ENCODE data around the gene MAD1L1.
"Not testable (repeated sequence)": the region's sequence is repeated elsewhere in the genome, so short reads cannot be mapped to it uniquely, and the experiment has no call there.

The MAD1L1 gene

DNA sequence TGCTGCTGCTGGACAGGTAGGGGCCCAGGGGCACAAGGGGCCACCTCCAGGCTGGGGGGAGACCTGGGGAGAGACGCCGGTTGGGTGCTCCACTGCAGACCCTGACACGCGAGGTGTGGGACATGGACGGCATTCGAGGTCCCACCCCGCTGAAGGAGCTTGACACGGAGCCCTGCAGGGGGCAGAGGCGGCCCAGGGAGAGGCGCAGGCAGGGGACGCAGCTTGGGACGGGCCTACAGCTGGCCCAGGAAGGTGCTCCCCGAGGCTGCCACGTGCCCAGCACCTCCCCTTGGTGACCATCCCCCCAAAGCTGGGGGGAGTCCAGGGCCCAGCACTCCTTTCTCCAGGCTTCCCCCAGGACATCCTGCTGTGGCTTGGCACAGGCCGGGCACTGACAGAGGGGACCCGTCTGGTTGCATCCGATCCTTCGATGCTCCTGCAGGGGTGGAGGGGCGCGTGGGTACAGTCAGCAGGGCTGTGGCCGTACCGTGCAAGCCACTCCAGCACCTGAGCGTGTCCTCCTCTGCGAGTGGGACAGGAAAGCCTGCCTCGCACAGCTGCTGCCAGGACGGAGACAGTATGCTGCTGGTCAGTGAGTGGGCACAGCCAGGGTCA lies 388.3 kb downstream of the MAD1L1 start:
- no peak overlapping the region for H3K4me3 ChIP-seq (ENCODE audit: control insufficient read depth, low read depth, low read length)
- TF ChIP-seq, protein P1, sequence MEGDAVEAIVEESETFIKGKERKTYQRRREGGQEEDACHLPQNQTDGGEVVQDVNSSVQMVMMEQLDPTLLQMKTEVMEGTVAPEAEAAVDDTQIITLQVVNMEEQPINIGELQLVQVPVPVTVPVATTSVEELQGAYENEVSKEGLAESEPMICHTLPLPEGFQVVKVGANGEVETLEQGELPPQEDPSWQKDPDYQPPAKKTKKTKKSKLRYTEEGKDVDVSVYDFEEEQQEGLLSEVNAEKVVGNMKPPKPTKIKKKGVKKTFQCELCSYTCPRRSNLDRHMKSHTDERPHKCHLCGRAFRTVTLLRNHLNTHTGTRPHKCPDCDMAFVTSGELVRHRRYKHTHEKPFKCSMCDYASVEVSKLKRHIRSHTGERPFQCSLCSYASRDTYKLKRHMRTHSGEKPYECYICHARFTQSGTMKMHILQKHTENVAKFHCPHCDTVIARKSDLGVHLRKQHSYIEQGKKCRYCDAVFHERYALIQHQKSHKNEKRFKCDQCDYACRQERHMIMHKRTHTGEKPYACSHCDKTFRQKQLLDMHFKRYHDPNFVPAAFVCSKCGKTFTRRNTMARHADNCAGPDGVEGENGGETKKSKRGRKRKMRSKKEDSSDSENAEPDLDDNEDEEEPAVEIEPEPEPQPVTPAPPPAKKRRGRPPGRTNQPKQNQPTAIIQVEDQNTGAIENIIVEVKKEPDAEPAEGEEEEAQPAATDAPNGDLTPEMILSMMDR (conservative IDR thresholded peaks at IDR 0.05; ENCODE audit: control insufficient read depth, insufficient read depth, low read depth, low read length) = no peak
- DNase-seq (ENCODE audit: low read depth) = no peak

DNA sequence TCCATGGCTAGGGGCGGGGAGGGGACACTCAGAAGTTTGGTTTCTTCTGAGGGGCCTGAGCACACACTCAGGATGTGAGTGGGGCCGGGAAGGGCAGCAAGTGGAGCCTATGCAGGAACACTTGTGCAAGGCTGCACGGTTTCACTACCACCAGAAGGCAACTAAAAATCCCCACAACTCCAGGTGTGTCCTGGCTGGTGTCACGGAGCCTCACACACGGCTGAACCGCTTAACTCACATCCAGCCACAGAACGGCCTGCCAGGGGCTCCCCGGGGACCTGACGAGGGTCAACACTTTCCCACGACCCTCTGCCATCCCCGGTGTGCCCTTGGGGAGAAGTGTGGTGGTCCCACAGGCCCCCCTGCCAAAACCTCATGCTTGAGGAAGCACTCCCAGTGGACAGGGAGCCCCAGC lies 388.8 kb downstream of the MAD1L1 start:
- TF ChIP-seq, protein P1 (conservative IDR thresholded peaks at IDR 0.05; ENCODE audit: control insufficient read depth, insufficient read depth, low read depth, low read length) = no peak
- H3K4me3 ChIP-seq (ENCODE audit: control insufficient read depth, low read depth, low read length) = no peak overlapping the region
- DNase-seq (ENCODE audit: low read depth) = no peak

DNA sequence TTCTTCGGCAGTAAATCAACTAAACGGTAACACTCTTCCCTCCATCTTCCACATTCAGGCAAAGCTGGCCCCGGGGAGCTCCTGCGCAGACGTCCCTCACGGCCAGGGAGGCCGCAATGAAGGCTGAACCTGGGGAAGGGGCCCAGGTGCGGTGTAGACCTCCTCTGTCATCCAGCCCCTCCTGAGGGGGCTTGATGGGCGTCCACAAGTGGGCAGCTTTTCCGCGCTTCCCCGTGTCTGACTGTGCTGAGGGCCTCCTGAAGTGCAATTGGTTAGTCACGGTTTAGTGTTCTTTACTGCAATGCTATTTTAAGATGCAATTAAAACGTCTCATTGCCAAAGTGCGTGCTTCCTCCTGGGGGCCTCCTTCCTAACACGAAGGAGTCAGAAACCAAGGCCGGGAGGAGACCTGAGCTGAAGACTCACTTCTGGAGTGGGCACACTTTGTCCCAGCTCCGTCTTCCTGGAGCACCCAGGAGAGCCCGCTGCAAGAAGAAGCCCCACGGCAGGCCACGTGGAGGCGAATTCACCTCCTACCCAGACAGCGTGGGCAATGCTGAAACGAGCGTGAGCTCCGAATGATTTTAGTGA lies 389.4 kb downstream of the MAD1L1 start:
- no peak for DNase-seq (ENCODE audit: low read depth)
- TF ChIP-seq, protein P1 (conservative IDR thresholded peaks at IDR 0.05; ENCODE audit: control insufficient read depth, insufficient read depth, low read depth, low read length) = no peak
- no peak overlapping the region for H3K4me3 ChIP-seq (ENCODE audit: control insufficient read depth, low read depth, low read length)

DNA sequence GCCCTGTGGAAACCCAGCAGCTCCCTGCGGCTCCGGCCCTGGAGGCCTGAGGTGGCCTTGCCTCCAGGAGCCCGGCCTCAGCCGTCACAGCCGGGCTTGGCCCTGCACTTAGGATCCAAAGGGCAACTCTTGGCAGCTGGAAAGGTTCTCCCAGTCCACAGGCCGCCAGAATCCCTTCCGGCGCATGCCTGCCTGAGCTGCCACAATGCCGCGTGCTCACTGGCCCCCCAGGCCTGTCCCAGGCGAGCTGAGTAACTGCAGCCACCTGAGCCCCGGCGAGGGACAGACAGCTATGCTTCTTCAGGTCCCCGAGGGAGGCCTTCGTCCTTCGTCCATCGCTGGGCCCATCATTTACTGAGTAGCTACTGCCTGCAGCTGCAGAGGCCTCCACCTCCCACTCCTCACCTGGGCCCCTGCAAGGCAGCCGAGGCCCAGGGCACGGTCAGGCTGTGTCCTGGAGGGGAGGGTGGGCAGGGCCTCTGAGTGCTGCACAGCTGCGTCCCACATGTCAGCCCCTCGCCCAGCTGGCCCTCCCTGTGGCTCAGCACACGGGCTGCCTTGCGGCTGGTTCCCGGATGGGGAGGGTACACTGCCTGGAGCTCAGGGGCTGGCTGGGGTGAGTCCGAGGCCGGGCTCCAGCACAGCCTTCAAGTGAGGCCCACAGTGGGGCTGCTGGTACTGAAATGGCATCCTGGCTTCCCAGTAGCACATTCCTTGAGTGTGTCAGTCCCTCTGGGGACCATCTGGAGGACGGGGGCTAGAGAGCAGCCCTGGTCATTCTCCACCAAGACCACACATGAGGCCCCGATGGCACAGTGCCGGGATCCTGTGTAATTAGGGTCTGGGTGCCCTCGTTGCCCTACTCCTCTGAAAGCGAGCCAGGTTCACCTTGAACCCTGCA lies 390.2 kb downstream of the MAD1L1 start:
- DNase-seq (ENCODE audit: low read depth) = no peak
- TF ChIP-seq, protein P1 (conservative IDR thresholded peaks at IDR 0.05; ENCODE audit: control insufficient read depth, insufficient read depth, low read depth, low read length) = no peak
- no peak overlapping the region for H3K4me3 ChIP-seq (ENCODE audit: control insufficient read depth, low read depth, low read length)

DNA sequence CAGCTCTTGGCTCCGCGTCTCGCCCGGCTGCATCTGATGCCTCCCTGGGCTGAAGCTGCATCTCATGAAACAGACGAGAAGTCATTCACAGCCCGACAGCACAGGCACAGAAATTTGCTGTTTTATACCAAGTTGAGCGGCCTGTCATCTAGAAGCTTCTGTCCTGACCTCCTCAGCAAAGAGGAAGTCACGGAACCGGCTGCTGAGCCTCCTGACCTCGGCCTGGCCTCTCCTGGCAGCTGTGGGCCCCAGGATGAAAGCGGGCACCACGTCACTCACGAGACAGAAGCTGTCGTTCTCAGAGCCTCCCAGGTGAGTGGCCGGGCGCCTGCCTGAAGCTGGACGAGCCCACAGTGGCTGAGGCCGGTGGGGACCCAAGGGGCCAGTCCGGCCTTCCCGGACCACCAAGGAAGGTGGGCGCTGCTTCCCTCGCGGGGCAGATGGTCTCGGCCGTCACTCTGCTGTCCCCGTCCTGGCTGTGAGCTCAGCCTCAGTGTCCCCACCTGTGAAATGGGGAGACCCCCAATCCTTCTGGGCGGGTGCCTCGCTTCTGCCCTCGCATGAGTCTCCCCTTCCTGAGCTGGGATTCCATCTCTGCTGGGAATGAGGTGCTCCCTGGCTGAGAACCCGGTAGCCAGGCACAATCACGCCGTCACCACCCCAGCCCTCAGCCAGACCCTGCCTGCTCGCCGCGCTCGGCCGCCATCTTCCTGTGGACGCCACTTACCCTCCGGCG lies 391.3 kb downstream of the MAD1L1 start:
- H3K4me3 ChIP-seq (ENCODE audit: control insufficient read depth, low read depth, low read length); DNase-seq (ENCODE audit: low read depth): not testable (repeated sequence)

DNA sequence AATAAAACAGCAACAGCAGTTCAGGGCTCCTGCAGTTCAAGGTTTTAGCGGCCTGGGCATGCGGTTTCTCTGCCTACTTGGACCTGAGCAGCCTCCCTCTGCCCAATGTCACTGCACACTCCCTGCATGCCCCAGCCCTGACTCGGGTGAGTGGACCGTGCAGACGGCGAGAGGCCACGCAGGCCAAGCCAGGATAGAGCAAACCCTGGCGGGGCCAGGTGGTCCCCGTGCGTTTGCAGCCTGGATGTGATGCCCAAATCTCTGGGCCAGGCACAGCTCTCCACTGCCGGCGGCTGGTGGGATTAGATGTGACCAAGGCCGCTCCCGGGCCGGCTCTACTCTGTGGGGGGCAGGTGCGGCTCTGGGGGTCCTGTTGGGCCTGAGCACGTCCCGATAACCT lies 392.0 kb downstream of the MAD1L1 start:
- not testable (repeated sequence) for DNase-seq (ENCODE audit: low read depth); H3K4me3 ChIP-seq (ENCODE audit: control insufficient read depth, low read depth, low read length)

DNA sequence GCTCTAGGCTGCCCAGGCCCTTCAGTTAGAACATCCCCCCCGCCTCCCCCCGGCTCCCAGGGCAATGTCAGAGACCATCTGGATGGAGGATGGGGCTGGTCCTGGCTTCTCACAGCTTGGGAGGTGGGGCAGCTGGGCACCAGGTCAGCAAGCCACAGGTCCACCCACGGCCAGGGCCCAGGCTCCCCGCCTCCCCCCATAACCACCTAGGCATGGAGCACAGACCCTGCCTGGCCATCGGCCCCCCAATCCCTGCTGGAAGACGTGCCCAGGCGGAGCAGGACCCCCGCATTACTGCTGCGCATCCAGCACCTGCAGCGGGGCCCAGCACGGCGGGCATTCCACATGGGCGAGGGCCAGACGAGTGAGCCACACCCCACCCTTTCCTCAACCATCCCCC lies 393.0 kb downstream of the MAD1L1 start:
- DNase-seq (ENCODE audit: low read depth) = no peak

DNA sequence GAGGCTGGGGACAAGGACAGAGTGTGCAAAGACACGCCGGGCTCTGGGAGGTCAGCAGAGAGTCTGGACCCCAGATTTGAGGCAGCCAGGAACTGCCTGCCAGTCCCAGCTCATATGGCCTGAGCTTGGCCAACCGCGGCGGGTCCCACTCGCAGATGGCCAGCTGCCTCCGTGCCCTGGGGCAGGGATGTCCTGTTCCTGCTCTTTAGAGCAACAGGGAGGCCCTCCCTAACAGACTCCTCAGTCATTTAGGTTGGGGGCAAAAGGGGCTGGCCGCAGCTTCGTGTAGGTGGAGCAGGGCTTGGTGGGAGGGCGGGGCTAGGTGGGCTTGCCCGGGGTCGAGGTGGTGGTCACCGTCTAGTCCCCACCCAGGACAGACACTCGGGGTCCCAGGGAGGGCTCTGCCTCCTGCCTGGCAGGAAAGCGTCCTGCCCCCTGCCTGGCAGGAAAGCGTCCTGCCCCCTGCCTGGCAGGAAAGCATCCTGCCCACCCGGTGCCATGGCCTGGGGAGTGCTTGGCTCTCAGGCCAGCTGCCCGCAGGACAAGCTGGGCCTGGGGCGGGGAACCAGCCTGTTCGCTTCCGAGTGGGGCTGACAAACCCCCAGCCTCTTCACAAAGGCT lies 393.7 kb downstream of the MAD1L1 start:
- not testable (repeated sequence) for H3K4me3 ChIP-seq (ENCODE audit: control insufficient read depth, low read depth, low read length); DNase-seq (ENCODE audit: low read depth)

More for the DNA sequence above, 393.0 kb downstream of the MAD1L1 start:
- TF ChIP-seq, protein P1 (conservative IDR thresholded peaks at IDR 0.05; ENCODE audit: control insufficient read depth, insufficient read depth, low read depth, low read length) = no peak
- no peak overlapping the region for H3K4me3 ChIP-seq (ENCODE audit: control insufficient read depth, low read depth, low read length)

DNA sequence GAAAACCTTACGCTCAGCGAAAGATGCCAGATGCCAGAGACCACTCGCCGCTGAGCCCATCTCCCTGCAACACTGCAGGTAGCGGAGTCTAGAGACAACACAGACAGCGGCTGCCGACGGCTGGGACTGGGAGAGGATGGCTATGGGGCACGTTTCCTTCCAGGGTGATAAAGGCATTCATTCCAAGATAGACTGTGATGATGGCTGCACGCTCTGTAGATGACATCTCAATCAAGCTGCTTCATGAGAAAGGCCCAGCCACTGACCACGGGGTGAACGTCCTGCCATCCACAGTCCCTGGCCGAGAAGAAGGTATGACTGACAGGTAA lies 394.2 kb downstream of the MAD1L1 start:
- not testable (repeated sequence) for H3K4me3 ChIP-seq (ENCODE audit: control insufficient read depth, low read depth, low read length); DNase-seq (ENCODE audit: low read depth)

DNA sequence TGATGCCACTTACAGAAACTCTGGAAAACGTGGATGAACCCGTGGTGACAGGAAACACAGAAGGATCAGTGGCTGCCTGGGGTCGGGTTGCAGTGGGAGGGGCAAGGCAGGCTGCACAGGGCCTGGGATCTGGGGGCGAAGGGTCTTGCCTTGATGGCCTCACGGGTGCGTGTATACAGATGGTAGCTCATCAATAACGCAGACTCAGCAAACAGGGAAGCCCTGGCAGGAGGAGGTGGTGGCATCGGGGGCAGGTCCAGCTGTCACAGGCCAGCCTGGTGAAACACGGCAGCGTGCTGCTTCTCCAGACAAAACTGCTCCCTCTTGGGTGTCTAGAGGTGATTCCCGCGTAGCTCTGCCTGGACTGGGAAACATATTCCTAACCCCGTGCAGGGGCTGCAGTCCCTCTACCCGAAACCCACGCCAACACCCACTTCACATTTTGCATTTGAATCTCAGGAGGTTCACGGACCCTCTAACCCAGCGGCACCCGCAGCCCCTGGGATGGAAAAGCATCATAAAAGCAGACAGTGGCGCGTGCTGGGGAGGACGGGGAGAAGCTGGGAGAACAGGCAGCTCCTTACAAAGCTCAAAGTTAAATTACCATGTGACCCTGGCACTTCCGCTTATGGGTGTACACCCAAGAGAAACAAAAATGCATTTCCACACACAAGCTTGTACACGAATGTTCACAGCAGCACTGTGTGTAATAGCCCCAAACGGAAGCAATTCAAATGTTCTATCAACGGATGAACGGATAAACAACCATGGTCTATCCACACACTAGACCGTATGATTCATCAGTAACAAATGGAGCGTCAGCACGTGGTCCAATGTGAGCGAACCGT lies 394.8 kb downstream of the MAD1L1 start:
- DNase-seq (ENCODE audit: low read depth); H3K4me3 ChIP-seq (ENCODE audit: control insufficient read depth, low read depth, low read length): not testable (repeated sequence)

All from fibroblast of mammary gland (primary cell).